Measurements from ENCODE around the gene CNTNAP3.
A peak's percentile ranks its signal among the peaks of the same experiment; 100 is the strongest.
"Not testable (repeated sequence)": the region's sequence is repeated elsewhere in the genome, so short reads cannot be mapped to it uniquely, and the experiment has no call there.

The CNTNAP3 gene

DNA sequence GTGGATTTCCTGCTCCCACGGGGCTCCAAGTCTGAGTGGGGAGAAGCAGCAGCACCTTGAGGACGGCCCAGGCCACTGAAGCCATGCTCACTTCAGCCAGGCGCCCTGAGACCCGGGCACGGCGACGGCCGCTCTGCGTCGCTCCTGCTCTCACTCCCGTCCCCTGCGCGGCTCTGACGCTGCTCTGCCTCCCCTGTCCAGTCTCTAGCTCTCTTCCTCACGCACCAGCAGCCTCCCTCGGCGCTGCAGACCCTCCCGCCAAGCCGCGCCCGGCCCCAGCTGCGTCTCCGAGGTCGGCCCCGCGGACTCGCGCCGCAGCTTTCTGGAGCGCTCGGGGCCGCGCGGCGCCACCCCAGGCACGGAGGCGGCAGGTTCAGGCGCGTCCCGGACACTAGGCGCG is at the start of gene CNTNAP3:
Gene CNTNAP3 (minus strand): TSS at position 188 of the 400 bp plus-strand sequence. CDS start 103 bp downstream, at position 85.
- peak in 1 of 2 donors; percentile 15 for DNase-seq (ENCODE audit: low read depth in 2 of 2)
- peak within 1 kb of the TSS in 1 of 2 donors; percentile 50 for H3K4me3 ChIP-seq (replicated peaks in 1 of 2; ENCODE audit: low read depth in 2 of 2, low read length in 2 of 2)

DNA sequence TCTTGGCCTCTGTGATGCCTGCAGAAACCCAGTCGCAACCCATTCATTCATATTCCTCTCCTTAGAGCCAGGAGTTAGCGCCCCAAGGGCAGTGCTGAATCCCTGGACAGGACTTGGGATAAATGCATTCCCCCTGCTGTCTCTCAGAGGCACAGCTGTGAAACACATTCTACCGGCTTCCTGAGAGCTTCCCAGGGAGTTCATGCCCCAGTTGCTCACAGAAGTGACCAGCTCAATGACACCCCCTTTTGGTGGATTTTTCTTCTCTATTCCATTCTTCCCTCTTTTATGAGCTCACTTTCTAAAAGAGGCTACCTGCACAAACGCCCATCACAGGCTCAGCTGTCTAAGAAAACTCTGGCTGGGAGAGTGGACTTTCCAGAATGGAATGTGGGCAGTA is 8.0 kb downstream of the CNTNAP3 start:
- not testable (repeated sequence) for H3K4me3 ChIP-seq (replicated peaks in 1 of 2; ENCODE audit: low read depth in 2 of 2, low read length in 2 of 2); DNase-seq (ENCODE audit: low read depth in 2 of 2)

DNA sequence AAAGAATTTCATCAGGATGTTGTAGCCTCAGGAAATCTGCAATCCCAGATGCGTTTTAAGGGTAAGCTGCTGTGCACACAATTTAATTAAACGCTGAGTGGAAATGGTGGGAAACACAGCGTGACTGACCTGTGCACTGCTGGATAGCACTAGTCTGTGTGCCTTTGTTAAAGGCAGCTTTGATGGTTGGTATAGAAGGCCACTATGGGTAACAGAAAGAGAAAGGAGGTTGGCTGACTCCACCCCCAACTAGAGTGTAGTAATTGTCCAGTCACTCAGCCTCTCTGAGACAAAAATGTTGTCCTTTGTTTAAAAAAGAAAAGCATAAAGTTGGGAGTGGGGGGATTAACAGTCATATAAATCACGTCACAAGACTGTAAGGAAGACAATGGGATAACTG is 45.5 kb downstream of the CNTNAP3 start:
- H3K4me3 ChIP-seq (replicated peaks in 1 of 2; ENCODE audit: low read depth in 2 of 2, low read length in 2 of 2); DNase-seq (ENCODE audit: low read depth in 2 of 2): not testable (repeated sequence)

DNA sequence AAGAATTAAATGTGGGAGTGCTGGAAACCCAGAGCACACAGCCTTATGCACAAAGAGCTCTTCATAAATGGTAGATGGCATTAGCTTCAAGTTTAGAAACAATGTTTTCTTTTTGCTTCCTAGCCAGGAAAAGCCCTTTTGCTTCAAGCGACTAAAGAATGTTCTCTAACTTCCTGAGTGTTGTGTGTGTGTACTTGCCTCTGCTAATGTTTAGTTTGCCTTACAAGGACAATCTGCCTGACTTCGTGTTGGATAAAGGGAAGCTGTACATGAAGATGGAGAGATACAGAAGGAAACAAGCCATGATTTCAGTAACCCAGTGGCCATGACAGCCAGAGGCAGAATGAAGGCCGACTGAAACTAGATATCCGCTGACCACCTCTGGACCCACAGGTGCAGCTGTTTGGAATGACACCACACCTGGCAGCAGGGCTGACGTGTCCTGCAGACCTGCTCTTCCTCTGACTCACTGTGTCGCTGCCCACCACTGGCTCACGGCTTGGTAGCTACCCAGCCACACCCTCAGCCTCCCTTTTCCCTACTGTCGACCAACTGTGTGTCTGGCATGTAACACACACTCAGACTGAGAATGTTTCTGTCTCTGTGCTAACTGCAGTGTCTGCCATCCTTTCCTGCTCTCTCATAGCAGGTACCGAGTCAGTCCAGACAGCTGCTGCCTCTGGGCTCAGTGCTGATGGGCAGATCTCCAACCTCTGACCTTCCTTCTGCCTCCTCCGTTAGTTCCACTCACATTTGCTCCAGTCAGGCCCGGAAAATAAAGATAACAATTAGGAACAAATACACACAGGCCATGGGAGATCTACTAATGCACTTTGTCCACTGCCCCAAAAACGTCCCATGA is 55.6 kb downstream of the CNTNAP3 start:
- DNase-seq (ENCODE audit: low read depth in 2 of 2); H3K4me3 ChIP-seq (replicated peaks in 1 of 2; ENCODE audit: low read depth in 2 of 2, low read length in 2 of 2): not testable (repeated sequence)

DNA sequence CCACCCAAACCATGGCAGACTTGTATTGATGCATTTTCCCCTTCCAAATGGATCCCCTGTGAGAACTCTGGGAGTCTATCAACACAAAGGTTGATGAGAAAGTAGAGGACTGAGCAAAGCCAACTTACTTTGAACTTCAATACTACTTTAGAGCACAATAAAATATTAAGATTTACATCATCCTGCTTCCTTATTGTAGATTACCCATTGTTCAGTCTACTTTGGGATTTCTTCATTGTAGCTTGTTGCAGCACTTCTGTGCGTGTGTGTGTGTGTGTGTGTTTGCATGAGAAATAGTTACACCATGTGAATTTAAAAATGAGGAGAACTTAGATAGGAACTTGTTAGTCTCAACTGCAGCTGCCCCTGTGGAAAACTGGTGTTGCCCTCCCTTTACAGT is 72.0 kb downstream of the CNTNAP3 start:
- not testable (repeated sequence) for H3K4me3 ChIP-seq (replicated peaks in 1 of 2; ENCODE audit: low read depth in 2 of 2, low read length in 2 of 2)

DNA sequence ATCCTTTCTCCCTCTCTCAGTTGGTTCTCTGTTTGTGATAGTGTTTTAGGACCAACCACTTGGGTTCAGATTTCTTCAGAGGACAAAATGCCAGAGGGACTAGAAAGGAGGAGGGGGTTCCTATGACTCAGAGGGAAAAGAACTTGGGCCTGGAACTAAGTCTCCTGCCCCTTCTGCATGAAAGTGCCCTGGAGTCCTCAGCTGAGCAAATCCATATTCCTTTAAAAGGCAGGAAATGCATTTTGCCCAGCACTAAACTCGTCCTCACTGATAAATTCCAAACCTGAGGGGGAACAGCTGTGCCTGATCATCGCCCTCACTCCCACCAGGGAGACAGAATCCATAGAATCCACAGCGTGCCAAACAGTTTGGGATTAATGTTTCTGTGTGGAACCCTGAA is 78.2 kb downstream of the CNTNAP3 start:
- DNase-seq (ENCODE audit: low read depth in 2 of 2), result not testable (repeated sequence)

More for the DNA sequence above, 72.0 kb downstream of the CNTNAP3 start:
- not testable (repeated sequence) for DNase-seq (ENCODE audit: low read depth in 2 of 2)

DNA sequence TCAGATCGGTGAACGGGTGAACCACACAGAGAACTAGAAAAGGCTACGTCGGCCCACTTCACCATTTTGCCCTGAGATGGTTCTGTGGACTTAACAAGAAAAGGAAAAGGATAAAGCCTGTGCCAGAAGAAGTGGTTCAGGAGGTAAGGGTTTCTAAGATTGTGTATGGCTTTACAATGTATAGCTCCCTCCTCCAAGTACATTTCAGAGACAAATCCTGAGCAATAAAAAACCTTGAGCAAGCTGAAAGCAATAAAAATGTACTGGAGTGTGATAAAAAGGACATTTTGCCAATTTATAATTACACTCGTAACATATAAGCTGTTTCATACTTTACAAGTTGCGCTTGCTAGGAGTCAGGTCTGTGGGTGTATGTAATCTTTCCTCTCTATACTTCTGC is 81.3 kb downstream of the CNTNAP3 start:
- DNase-seq (ENCODE audit: low read depth in 2 of 2); H3K4me3 ChIP-seq (replicated peaks in 1 of 2; ENCODE audit: low read depth in 2 of 2, low read length in 2 of 2): not testable (repeated sequence)

More for the DNA sequence above, 78.2 kb downstream of the CNTNAP3 start:
- H3K4me3 ChIP-seq (replicated peaks in 1 of 2; ENCODE audit: low read depth in 2 of 2, low read length in 2 of 2), result not testable (repeated sequence)

DNA sequence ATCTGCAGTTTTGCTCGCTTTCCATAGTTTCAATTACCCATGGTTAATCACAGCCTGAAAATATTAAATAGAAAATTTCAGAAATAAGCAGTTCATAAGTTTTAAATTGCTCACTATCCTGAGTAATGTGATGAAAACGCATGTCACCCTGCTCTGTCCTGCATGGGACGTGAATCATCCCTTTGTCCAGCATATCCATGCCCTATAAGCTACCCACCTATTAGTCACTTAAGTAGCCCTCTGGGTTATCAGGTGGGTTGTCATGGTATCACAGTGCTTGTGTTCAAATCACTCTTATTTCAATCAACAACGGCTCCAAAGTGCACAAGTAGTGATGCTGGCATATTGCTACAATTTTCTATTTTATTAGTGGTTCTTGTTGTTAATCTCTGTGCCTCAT is 82.1 kb downstream of the CNTNAP3 start:
- H3K4me3 ChIP-seq (replicated peaks in 1 of 2; ENCODE audit: low read depth in 2 of 2, low read length in 2 of 2); DNase-seq (ENCODE audit: low read depth in 2 of 2): not testable (repeated sequence)

DNA sequence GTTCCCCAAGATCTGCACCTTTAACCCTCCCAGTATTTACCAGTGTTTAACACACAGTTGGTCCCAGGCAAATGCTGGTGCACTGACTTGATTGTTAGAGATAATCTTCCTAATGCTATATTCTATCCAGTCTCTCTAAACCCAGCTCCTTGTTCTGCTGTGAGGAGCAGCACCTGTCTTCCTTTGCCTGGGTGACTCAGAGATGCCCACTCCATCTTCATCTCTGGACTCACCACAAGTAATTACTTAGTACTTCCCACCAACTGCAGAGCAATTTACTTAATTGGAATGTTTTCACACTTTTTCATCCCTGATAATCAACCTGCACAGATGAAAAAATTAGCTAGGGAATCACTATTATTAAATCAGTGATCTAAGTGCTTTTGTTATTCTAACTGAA is 87.6 kb downstream of the CNTNAP3 start:
- not testable (repeated sequence) for H3K4me3 ChIP-seq (replicated peaks in 1 of 2; ENCODE audit: low read depth in 2 of 2, low read length in 2 of 2); DNase-seq (ENCODE audit: low read depth in 2 of 2)

DNA sequence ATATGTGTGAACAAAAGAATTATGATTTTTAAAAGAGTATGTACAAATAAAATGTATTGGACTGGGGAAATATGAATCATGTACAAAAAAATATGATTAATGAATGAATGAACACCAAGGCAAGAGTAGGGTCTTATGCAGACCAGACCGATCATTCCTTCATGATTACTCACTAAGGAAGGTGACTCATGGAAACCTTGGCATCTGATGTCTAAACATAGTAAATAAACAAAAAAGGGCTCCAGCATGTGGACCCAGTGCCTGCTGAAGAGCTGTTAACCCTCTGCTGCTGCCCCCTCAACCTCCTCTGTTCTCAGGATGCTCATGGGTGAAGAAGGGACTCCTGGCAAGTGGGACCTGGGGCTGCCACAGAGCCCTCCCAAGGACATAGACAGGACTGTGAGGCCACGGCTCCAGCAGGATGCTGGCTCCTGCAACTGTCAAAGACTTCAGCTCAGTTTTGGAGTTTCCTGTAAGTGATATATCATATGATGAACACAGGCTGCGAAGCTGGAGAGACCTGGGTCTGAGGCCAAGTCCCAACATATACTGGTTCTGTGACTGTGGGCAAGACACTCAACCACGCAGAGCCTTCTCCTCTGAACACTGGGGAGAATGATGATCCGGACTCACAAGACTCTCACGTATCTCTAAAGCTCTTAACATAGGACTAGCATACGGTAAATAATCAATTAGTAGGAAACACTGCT is 89.8 kb downstream of the CNTNAP3 start:
- DNase-seq (ENCODE audit: low read depth in 2 of 2); H3K4me3 ChIP-seq (replicated peaks in 1 of 2; ENCODE audit: low read depth in 2 of 2, low read length in 2 of 2): not testable (repeated sequence)

DNA sequence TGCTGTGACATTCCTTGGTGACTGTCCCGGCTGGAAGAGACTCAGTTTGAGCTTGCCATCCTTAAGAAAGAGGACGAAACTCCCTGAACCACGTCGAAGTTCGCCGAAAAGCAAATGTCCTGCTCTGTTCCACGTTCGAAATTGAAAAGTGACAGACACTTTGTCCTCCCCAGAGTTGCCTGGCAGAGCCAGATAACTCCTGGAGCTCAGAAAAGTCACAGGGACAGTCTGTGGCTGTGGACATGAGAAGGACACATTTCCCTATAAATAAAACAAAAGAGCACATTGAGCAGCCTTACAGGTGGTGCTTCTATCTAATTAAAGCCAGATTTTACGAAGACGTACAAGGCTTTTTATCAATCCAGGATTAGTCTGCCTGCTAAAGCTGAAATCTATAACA is 116.6 kb downstream of the CNTNAP3 start:
- not testable (repeated sequence) for H3K4me3 ChIP-seq (replicated peaks in 1 of 2; ENCODE audit: low read depth in 2 of 2, low read length in 2 of 2); DNase-seq (ENCODE audit: low read depth in 2 of 2)

DNA sequence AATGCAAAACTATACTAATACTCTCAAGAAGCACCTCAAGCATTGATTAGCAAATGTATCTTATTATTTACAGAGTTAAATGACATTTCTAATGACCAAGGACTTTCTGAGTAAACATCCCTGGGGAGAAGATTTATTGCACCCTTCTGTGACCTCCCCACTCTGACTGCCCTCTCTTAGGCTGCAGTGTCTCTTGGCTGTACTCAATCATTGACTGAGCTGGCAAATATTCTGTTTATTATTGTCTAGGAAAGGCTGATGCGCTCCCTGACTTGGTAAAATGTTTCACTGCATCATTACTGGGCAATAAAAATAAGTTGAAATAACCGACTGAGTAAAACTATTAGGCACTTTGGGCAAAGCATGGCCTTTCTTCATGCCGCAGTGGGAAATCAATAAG is 130.3 kb downstream of the CNTNAP3 start:
- not testable (repeated sequence) for DNase-seq (ENCODE audit: low read depth in 2 of 2); H3K4me3 ChIP-seq (replicated peaks in 1 of 2; ENCODE audit: low read depth in 2 of 2, low read length in 2 of 2)

DNA sequence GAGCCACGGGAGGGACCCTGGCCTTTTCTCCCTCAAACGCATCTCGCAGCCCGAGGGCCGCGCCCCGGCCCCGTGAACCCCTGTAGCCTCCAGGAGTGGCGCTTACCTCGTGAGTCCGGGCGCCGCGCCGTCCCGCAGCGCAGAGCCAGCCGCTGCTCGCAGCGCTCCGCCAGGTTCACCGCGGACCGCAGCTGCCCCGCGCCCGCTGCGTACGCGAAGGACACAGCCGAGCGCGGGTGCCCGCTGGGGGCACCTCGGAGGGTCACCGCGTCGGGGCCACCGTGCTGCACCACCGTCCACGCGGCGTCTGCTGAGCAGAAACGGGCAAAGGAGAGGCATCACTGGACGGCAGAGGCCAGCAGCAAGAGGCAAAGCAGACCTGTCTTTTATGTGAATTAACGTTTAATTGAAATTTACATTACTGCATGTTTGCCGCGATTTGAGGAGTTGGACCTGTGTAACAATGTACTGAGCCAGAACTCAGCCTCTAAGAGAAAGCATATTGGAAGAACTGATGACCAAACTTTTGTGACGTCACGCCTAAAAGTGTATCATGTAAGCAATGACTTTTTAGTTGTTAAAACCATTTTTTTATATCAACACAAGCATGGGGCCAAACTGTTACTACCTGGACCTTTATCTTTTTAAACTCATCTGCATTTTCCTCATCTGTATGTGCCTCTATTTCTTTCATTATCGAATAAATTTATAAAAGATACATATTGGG is 155.0 kb downstream of the CNTNAP3 start:
- DNase-seq (ENCODE audit: low read depth in 2 of 2); H3K4me3 ChIP-seq (replicated peaks in 1 of 2; ENCODE audit: low read depth in 2 of 2, low read length in 2 of 2): not testable (repeated sequence)

DNA sequence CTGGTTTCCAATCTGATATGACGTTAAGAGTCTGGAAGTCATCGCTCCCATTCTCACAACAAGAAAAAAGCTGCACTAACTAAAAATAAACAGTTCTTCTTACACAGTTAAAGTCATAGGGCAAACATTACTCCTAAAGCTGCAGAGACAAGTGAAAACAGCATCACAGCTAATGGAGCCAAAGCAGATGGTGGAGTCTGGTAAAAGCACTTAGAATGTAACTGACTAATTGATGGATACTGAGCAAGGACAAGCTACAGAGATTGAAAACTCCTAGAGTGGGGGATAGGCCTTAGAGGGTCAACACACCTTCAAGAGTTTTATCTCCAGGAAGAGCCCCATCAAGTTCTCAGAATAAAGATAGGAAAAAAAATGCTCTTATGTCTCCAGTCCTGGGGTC is 166.6 kb downstream of the CNTNAP3 start:
- DNase-seq (ENCODE audit: low read depth in 2 of 2); H3K4me3 ChIP-seq (replicated peaks in 1 of 2; ENCODE audit: low read depth in 2 of 2, low read length in 2 of 2): not testable (repeated sequence)

DNA sequence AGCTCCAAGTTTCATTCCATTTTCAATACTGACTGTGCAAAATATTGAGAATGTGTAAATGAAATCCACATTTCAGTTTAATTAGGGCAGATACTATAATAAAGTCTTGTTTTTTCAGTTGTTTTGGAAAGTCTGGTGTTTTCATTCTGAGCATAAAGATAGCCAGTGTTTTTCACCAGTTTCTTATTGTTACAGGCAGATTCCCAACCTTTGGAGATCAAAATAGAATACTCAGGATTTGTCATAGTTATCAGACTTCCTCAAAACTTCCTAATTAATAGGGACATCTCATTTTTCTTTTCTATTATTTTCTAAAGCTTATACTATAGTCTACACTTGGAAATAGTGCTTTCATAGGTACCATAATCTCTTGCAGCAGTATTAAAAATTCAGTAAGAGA is 176.2 kb downstream of the CNTNAP3 start:
- DNase-seq (ENCODE audit: low read depth in 2 of 2); H3K4me3 ChIP-seq (replicated peaks in 1 of 2; ENCODE audit: low read depth in 2 of 2, low read length in 2 of 2): not testable (repeated sequence)

Measured in cardiac fibroblast (primary cell).